Activated naive CD4-positive, alpha-beta T cell treated with anti-CD3 and anti-CD28 coated beads, Interleukin-2, amount 10 ng/mL, durations not matched to agents 7 days and 5 days (primary cell): ENCODE results near the gene DNAH9.
A peak's percentile ranks its signal among the peaks of the same experiment; 100 is the strongest.

Experiments
- CTCF ChIA-PET: fragments of 350-600 bp; sonication (Branson Sonifier 250); formaldehyde crosslinking; loops from one replicate; lab custom pipeline; 2021; ENCODE audit warnings: antibody characterized with exemption; lab: Charles Lee
- DNase-seq: peaks from one replicate; pipeline ENCODE4 v3.0.0-alpha.2; 2020
- H3K27ac Mint-ChIP-seq: one replicate; pipeline ENCODE4 v1.8.0; 2021; ENCODE audit warnings: mild to moderate bottlenecking, moderate library complexity, mixed read lengths
- H3K27me3 Mint-ChIP-seq: one replicate; pipeline ENCODE4 v1.8.0; 2021; ENCODE audit warnings: mild to moderate bottlenecking, mixed read lengths
- H3K36me3 Mint-ChIP-seq: one replicate; pipeline ENCODE4 v1.8.0; 2021; ENCODE audit warnings: mixed read lengths
- H3K4me1 Mint-ChIP-seq: one replicate; pipeline ENCODE4 v1.8.0; 2021; ENCODE audit warnings: mixed read lengths
- H3K4me3 Mint-ChIP-seq: one replicate; pipeline ENCODE4 v1.8.0; 2021; ENCODE audit warnings: mild to moderate bottlenecking, moderate library complexity, mixed read lengths
- H3K9me3 Mint-ChIP-seq: one replicate; pipeline ENCODE4 v1.8.0; 2021; ENCODE audit warnings: mixed read lengths

Gene DNAH9

DNA sequence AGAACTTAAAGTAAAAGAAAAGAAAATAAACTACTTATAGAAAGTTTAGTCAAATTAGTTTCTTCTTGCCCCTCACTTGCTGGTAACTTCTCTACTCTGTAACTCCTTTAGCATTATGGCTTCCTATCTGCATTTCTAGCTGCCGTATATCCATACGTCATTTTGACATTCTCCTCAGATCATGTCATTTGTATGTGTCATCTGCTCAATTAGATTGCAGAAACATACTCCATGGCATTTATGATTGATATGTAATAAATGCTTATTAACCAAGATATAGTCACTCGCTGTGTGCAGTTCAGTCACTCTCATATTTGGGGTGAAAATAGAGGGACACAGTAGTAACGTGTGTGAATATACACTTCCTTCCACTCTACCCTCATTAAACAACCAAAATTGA, 295.6 kb downstream of the DNAH9 start:
- Mint-ChIP-seq H3K4me3 (no peak overlapping the region), H3K36me3 (no peaks in the 10 kb centered on the region), H3K27me3 (no peaks in the 10 kb centered on the region), H3K9me3 (peaks cover 2% of the 10 kb centered on the region), H3K27ac (no peak overlapping the region), H3K4me1 (no peaks in the 10 kb centered on the region)
- no peak for DNase-seq
- CTCF ChIA-PET, result no interaction called here

DNA sequence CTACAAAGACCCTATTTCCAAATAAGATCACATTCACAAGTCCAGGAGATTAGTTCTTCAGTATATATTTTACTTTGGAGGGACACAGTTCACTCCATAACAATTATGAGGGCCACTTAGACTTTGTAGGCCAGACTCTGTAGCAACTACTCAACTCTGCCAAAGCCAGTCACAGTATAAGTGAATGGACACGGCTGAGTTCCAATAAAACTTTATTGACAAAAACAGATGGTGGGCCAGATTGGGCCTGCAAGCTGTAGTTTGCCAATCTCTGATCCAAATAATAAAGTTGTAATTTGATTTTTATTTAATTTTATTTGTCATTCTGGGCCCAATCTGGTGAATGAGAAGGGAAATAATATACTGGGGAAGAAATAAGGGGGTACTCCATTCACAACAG, 297.9 kb downstream of the DNAH9 start:
- Mint-ChIP-seq H3K27me3 (peaks cover 4% of the 10 kb centered on the region), H3K9me3 (peaks cover 5% of the 10 kb centered on the region), H3K4me3 (no peak overlapping the region), H3K27ac (no peak overlapping the region), H3K4me1 (no peaks in the 10 kb centered on the region), H3K36me3 (no peaks in the 10 kb centered on the region)
- CTCF ChIA-PET, result no interaction called here
- DNase-seq, result no peak

- Mint-ChIP-seq H3K4me1 (no peaks in the 10 kb centered on the region), H3K9me3 (peaks cover 7% of the 10 kb centered on the region), H3K4me3 (no peak overlapping the region), H3K27ac (no peak overlapping the region), H3K36me3 (no peaks in the 10 kb centered on the region), H3K27me3 (peaks cover 4% of the 10 kb centered on the region)
- CTCF ChIA-PET, result no interaction called here
- no peak for DNase-seq
Observed at GRCh38 chr17:11898526-11899235, 300.4 kb downstream of the DNAH9 start.

GRCh38 chr17:11899537-11899942, 301.3 kb downstream of the DNAH9 start:
- CTCF ChIA-PET, result interaction anchor here (0.9 kb wide), 1 partner anchor 87 kb away, joined by 4 read pairs; no protein-coding TSS in a partner anchor
- Mint-ChIP-seq H3K27ac (no peak overlapping the region), H3K36me3 (no peaks in the 10 kb centered on the region), H3K4me1 (no peaks in the 10 kb centered on the region), H3K4me3 (no peak overlapping the region), H3K9me3 (peaks cover 9% of the 10 kb centered on the region), H3K27me3 (peaks cover 4% of the 10 kb centered on the region)
- no peak for DNase-seq

DNA sequence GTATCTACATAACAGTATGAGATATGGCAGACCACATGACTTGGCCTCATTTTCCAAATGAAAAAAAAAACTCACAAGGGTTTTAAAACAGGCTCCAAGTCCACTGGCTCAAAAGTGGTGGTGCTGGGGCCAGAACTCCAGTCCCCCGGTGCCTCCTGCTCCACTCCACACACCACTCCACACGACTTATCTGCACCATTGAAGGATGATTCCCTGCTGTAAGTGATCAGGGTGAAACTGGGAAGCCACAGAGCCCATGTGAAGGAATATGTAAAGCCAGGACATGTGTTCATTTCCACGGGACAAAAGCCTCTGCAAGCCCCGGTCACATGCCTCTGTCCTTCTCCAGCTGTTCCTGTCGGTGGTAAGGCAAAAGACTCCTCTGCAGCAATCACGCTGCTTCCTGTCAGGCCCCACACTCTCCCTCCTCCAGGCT, 301.8 kb downstream of the DNAH9 start:
- no peak for DNase-seq
- H3K27me3 Mint-ChIP-seq, result peaks cover 4% of the 10 kb centered on the region
- CTCF ChIA-PET, result interaction anchor here (0.9 kb wide), 1 partner anchor 86 kb away, joined by 4 read pairs; no protein-coding TSS in a partner anchor
- no peak overlapping the region for H3K4me3 Mint-ChIP-seq
- H3K36me3 Mint-ChIP-seq, result no peaks in the 10 kb centered on the region
- H3K27ac Mint-ChIP-seq, result no peak overlapping the region
- no peaks in the 10 kb centered on the region for H3K4me1 Mint-ChIP-seq
- H3K9me3 Mint-ChIP-seq, result peaks cover 9% of the 10 kb centered on the region

DNA sequence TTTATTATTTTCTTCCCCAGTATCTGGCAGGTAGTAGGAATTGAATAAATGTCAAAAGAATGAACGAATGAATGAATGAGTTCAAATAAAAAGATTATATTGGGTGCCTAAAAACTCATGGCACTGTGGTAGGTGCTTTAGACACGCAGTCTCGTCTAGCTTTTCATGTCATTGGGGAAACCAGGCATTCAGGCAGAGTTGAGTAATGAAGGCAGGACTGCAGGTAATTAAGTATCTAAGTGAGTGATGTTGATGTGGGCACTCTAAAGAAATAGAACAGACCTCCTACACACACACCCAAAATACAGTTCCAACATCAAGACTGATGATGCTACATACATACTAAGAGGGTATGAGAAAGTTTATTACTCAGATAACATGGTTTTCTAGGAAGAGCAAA, 302.4 kb downstream of the DNAH9 start:
- CTCF ChIA-PET, result interaction anchor here (0.9 kb wide), 1 partner anchor 86 kb away, joined by 4 read pairs; no protein-coding TSS in a partner anchor
- H3K27ac Mint-ChIP-seq, result no peak overlapping the region
- no peak overlapping the region for H3K4me3 Mint-ChIP-seq
- H3K27me3 Mint-ChIP-seq, result peaks cover 4% of the 10 kb centered on the region
- no peaks in the 10 kb centered on the region for H3K4me1 Mint-ChIP-seq
- H3K9me3 Mint-ChIP-seq, result peaks cover 9% of the 10 kb centered on the region
- no peaks in the 10 kb centered on the region for H3K36me3 Mint-ChIP-seq
- no peak for DNase-seq

DNA sequence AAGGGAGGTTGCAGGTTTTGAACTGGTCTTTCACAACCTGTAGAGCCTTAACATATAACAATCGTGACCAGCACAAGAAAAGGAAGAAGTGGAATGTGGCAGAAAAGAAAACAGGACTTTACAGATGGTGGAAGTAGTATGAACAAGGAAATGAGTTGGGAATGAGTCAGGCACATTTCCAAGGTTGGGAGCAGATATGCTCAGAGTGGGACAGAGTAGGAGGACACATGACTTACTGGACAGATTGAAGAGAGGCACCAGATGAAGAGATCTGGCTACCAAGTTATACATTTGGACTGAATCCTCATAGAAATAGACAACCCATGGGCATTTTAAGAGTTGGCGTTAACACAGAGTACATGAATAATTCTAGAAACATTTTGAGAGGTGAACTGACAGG, 303.7 kb downstream of the DNAH9 start:
- Mint-ChIP-seq H3K27ac (peak overlapping the region; percentile 1), H3K4me3 (no peak overlapping the region), H3K36me3 (no peaks in the 10 kb centered on the region), H3K9me3 (peaks cover 9% of the 10 kb centered on the region), H3K27me3 (peaks cover 4% of the 10 kb centered on the region), H3K4me1 (no peaks in the 10 kb centered on the region)
- CTCF ChIA-PET, result no interaction called here
- no peak for DNase-seq

- peaks cover 14% of the 10 kb centered on the region for H3K9me3 Mint-ChIP-seq
- no peaks in the 10 kb centered on the region for H3K36me3 Mint-ChIP-seq
- H3K27me3 Mint-ChIP-seq, result no peaks in the 10 kb centered on the region
- DNase-seq, result no peak
- CTCF ChIA-PET, result no interaction called here
- no peak overlapping the region for H3K4me3 Mint-ChIP-seq
- no peak overlapping the region for H3K27ac Mint-ChIP-seq
- H3K4me1 Mint-ChIP-seq, result no peaks in the 10 kb centered on the region
Observed at GRCh38 chr17:11908711-11909146, 310.5 kb downstream of the DNAH9 start.

- no peak overlapping the region for H3K4me3 Mint-ChIP-seq
- H3K4me1 Mint-ChIP-seq, result no peaks in the 10 kb centered on the region
- no peak for DNase-seq
- H3K27me3 Mint-ChIP-seq, result no peaks in the 10 kb centered on the region
- H3K9me3 Mint-ChIP-seq, result peaks cover 12% of the 10 kb centered on the region
- H3K27ac Mint-ChIP-seq, result no peak overlapping the region
- CTCF ChIA-PET, result no interaction called here
- no peaks in the 10 kb centered on the region for H3K36me3 Mint-ChIP-seq
Observed at GRCh38 chr17:11909348-11909747, 311.1 kb downstream of the DNAH9 start.

DNA sequence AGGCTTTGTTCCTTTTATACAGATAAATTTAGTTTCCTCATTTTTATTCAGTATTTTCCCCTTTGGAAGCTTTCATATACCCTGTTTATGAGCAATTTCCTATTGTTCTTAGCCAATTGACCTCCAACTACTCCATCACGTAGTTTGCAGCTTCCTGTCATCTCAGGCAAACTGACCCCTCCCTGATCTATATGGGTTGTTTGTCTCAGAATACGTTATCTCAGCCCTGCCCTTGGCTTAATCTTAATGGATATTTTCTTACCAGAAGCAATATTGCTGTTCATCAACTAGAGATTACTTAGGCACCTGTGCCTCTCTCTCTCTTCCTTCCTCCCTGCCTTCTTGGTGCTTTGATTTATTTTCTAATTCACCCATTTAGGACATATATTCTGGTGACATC, 317.8 kb downstream of the DNAH9 start:
- H3K36me3 Mint-ChIP-seq, result no peaks in the 10 kb centered on the region
- H3K4me3 Mint-ChIP-seq, result no peak overlapping the region
- H3K27ac Mint-ChIP-seq, result no peak overlapping the region
- no peak for DNase-seq
- H3K4me1 Mint-ChIP-seq, result no peaks in the 10 kb centered on the region
- H3K27me3 Mint-ChIP-seq, result no peaks in the 10 kb centered on the region
- H3K9me3 Mint-ChIP-seq, result peaks cover 19% of the 10 kb centered on the region
- CTCF ChIA-PET, result interaction anchor here (1.5 kb wide), 1 partner anchor 10 kb away, joined by 3 read pairs; no protein-coding TSS in a partner anchor

- no peaks in the 10 kb centered on the region for H3K36me3 Mint-ChIP-seq
- no peak for DNase-seq
Observed at GRCh38 chr17:11917415-11917814, 319.1 kb downstream of the DNAH9 start.

GRCh38 chr17:11921296-11921695, 323.0 kb downstream of the DNAH9 start:
- Mint-ChIP-seq H3K9me3 (peaks cover 18% of the 10 kb centered on the region), H3K36me3 (no peaks in the 10 kb centered on the region), H3K4me3 (no peak overlapping the region), H3K27me3 (no peaks in the 10 kb centered on the region), H3K27ac (no peak overlapping the region), H3K4me1 (no peaks in the 10 kb centered on the region)
- CTCF ChIA-PET, result no interaction called here
- DNase-seq, result no peak

More at GRCh38 chr17:11917415-11917814, 319.1 kb downstream of the DNAH9 start:
- CTCF ChIA-PET, result interaction anchor here (1.5 kb wide), 1 partner anchor 9 kb away, joined by 3 read pairs; no protein-coding TSS in a partner anchor
- no peaks in the 10 kb centered on the region for H3K27me3 Mint-ChIP-seq
- H3K4me3 Mint-ChIP-seq, result no peak overlapping the region
- H3K27ac Mint-ChIP-seq, result no peak overlapping the region
- H3K9me3 Mint-ChIP-seq, result peaks cover 13% of the 10 kb centered on the region
- no peaks in the 10 kb centered on the region for H3K4me1 Mint-ChIP-seq

DNA sequence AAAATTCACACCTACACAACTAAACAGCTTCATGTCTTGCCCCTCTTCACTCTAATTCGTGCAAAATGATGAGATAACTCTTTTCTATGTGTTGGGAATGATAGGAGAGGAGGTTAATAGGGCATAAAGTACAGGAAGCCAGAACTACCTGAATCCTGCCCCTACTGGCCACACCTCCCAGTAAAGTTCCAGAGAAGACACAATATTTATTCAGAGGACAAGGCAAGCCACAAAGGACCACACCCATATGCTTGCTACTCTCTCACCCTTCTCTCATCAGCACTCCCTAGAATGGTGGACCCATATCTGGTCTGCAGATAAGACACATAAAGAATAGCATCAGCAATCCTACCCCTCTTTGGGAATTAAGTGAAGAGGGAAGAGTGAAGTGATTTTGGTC, 324.4 kb downstream of the DNAH9 start:
- no peak for DNase-seq
- H3K36me3 Mint-ChIP-seq, result no peaks in the 10 kb centered on the region
- H3K4me1 Mint-ChIP-seq, result no peaks in the 10 kb centered on the region
- CTCF ChIA-PET, result no interaction called here
- no peaks in the 10 kb centered on the region for H3K27me3 Mint-ChIP-seq
- H3K27ac Mint-ChIP-seq, result no peak overlapping the region
- peaks cover 15% of the 10 kb centered on the region for H3K9me3 Mint-ChIP-seq
- H3K4me3 Mint-ChIP-seq, result no peak overlapping the region

DNA sequence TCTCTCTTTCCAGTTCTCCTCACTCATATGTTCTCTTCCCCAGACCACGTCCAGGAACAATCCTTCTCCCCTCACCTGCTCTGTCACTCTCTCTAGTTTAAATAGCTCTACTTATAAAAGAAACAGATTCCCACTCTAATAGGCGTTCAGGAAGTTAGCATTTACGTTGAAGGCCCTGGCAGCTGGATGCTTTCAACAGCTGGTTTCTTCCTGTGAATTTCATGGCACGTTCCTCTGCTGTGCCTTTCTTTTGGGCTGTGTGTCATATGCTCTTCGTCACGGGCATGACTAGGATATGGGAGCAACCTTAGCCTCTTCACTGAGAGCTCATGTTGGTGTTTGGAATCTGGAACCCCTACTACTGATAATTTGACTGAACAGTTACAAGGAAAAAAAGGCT, 325.8 kb downstream of the DNAH9 start:
- no peak for DNase-seq
- no peaks in the 10 kb centered on the region for H3K4me1 Mint-ChIP-seq
- no peak overlapping the region for H3K27ac Mint-ChIP-seq
- CTCF ChIA-PET, result no interaction called here
- H3K9me3 Mint-ChIP-seq, result peaks cover 8% of the 10 kb centered on the region
- H3K4me3 Mint-ChIP-seq, result no peak overlapping the region
- no peaks in the 10 kb centered on the region for H3K27me3 Mint-ChIP-seq
- H3K36me3 Mint-ChIP-seq, result no peaks in the 10 kb centered on the region
